ENCODE results near the gene GGTA1. TPM values are rescaled to one million over a fixed set of nuclear protein-coding genes. Genes with fewer than 3 reads are reported as not detected.

Gene GGTA1
- total and polyA plus RNA-seq, 2 of the 8 experiments (the other 6 are each of a cell fraction or from before 2014, with no cell fraction given) = not detected

DNA sequence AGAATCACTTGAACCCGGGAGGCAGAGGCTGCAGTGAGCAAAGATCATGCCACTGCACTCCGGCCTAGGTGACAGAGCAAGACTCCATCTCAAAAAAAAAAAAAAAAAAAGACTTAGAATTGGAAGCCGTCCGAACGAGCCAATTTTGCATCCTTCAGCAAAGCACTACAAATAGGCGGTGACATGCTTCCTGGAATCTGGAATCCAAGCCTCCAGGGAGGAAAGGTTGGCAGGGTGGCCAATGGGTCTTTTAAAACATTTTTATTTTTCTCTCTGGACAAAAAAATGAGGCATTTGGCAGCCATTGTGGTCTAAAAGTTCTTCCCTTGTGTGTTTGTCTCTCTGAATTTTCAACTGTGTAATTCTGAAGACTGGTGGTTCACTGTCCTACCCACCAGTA, 26.4 kb downstream of the GGTA1 start:
- Histone ChIP-seq H3K79me1 (ENCODE audit: low read depth, low read length) (no peaks in the 10 kb centered on the region), H4K20me1 (replicated peaks in 1 of 2; ENCODE audit: control insufficient read depth in 1 of 2, insufficient read depth in 2 of 2, low read length in 2 of 2) (no peaks in the 10 kb centered on the region), H3K4me3 (ENCODE audit: extremely low read depth in 1 of 4, insufficient read depth in 2 of 4, low read depth in 3 of 4, low read length in 4 of 4) (no peak overlapping the region), H2BK120ac (replicated peaks; ENCODE audit: low read depth, low read length) (no peak overlapping the region), H3K27ac (ENCODE audit: low read depth, low read length) (no peak overlapping the region), H3K36me3 (ENCODE audit: control insufficient read depth in 2 of 4, insufficient read depth in 4 of 4, low read length in 3 of 4) (no peaks in the 10 kb centered on the region), H2BK12ac (ENCODE audit: low read depth, low read length) (no peak overlapping the region), H2BK15ac (ENCODE audit: low read length) (no peak overlapping the region), H2AK5ac (ENCODE audit: low read depth, low read length) (no peak overlapping the region), H3K14ac (ENCODE audit: insufficient read length) (no peak overlapping the region), H3K9ac (replicated peaks in 1 of 4; ENCODE audit: extremely low read depth in 1 of 4, low read depth in 3 of 4, low read length in 3 of 4) (no peak overlapping the region), H4K91ac (replicated peaks; ENCODE audit: insufficient read length, low read length) (no peak overlapping the region), H3K56ac (replicated peaks; ENCODE audit: insufficient read length, low read depth, low read length) (no peak overlapping the region), H4K5ac (ENCODE audit: insufficient read length, low read depth, low read length) (no peak overlapping the region), H3K79me2 (ENCODE audit: control insufficient read depth in 1 of 2, insufficient read depth in 2 of 2, low read length in 2 of 2) (no peaks in the 10 kb centered on the region), H3K4me1 (replicated peaks in 1 of 4; ENCODE audit: control insufficient read depth in 3 of 4, insufficient read depth in 4 of 4, low read length in 3 of 4) (peaks cover 0 to 11% (median 3%) of the 10 kb centered on the region in 4 experiments; a peak in 4 of 7 replicates), H3K9me3 (ENCODE audit: insufficient read depth in 2 of 2, low read depth in 1 of 2, low read length in 1 of 2) (no peaks in the 10 kb centered on the region), H4K8ac (ENCODE audit: extremely low read depth, insufficient read depth, low read length) (no peak overlapping the region), H2BK20ac (ENCODE audit: low read length) (no peak overlapping the region), H3K4me2 (ENCODE audit: insufficient read depth in 1 of 2, low read depth in 2 of 2, low read length in 2 of 2) (no peak overlapping the region), H3K23me2 (ENCODE audit: low read depth, low read length) (no peaks in the 10 kb centered on the region), H3K4ac (replicated peaks; ENCODE audit: insufficient read length, low read depth, low read length) (no peak overlapping the region), H2AFZ (ENCODE audit: low read length) (no peak overlapping the region), H3K18ac (ENCODE audit: extremely low read depth, low read length) (no peak overlapping the region), H2BK5ac (ENCODE audit: low read depth, low read length) (no peak overlapping the region), H3K23ac (ENCODE audit: insufficient read length) (no peak overlapping the region), H3K27me3 (replicated peaks in 1 of 4; ENCODE audit: control insufficient read depth in 3 of 4, extremely low read depth in 1 of 4, insufficient read depth in 3 of 4, low read length in 3 of 4) (no peaks in the 10 kb centered on the region)
- WGBS, 2 experiments (ENCODE audit: extremely low coverage in 1 of 2, insufficient coverage in 1 of 2, insufficient read length in 1 of 2, insufficient replicate concordance in 2 of 2, low coverage in 1 of 2, low lambda C conversion rate in 2 of 2, missing lambda C conversion rate in 1 of 2) = 63% methylated on average over 5 of the region's 6 CpGs; no CpG with 5 or more reads in 1 of the 2 experiments
- CTCF ChIA-PET (ENCODE audit: partially characterized antibody) = interaction anchor here (0.6 kb wide), 1 partner anchor 544 kb away, joined by 4 read pairs; no protein-coding TSS in a partner anchor
- POLR2A ChIA-PET (ENCODE audit: partially characterized antibody) = no interaction called here
- DNase-seq (ENCODE audit: low read depth in 1 of 2, low spot score in 2 of 2) (no peak), FAIRE-seq (no peak)
- TF ChIP-seq CBX8 (IDR thresholded peaks at IDR 0.05; ENCODE audit: borderline replicate concordance, low read depth, low read length) (no peak), CTBP2 (IDR thresholded peaks at IDR 0.05; ENCODE audit: borderline replicate concordance, insufficient read depth, insufficient read length, low read length) (no peak), POLR2A (IDR thresholded peaks at IDR 0.05; ENCODE audit: control extremely low read depth in 1 of 2, low read depth in 2 of 2, low read length in 2 of 2) (no peak), GTF2F1 (IDR thresholded peaks at IDR 0.05; ENCODE audit: borderline replicate concordance, low read depth, low read length) (no peak), CEBPB (IDR thresholded peaks at IDR 0.05; ENCODE audit: low read depth, low read length) (no peak), POLR2AphosphoS5 (IDR thresholded peaks at IDR 0.05; ENCODE audit: low read depth, low read length) (no peak)
- TF ChIP-seq, protein P1, sequence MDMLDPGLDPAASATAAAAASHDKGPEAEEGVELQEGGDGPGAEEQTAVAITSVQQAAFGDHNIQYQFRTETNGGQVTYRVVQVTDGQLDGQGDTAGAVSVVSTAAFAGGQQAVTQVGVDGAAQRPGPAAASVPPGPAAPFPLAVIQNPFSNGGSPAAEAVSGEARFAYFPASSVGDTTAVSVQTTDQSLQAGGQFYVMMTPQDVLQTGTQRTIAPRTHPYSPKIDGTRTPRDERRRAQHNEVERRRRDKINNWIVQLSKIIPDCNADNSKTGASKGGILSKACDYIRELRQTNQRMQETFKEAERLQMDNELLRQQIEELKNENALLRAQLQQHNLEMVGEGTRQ (IDR thresholded peaks at IDR 0.05; ENCODE audit: low read length) = no peak
- TF ChIP-seq, protein P2, sequence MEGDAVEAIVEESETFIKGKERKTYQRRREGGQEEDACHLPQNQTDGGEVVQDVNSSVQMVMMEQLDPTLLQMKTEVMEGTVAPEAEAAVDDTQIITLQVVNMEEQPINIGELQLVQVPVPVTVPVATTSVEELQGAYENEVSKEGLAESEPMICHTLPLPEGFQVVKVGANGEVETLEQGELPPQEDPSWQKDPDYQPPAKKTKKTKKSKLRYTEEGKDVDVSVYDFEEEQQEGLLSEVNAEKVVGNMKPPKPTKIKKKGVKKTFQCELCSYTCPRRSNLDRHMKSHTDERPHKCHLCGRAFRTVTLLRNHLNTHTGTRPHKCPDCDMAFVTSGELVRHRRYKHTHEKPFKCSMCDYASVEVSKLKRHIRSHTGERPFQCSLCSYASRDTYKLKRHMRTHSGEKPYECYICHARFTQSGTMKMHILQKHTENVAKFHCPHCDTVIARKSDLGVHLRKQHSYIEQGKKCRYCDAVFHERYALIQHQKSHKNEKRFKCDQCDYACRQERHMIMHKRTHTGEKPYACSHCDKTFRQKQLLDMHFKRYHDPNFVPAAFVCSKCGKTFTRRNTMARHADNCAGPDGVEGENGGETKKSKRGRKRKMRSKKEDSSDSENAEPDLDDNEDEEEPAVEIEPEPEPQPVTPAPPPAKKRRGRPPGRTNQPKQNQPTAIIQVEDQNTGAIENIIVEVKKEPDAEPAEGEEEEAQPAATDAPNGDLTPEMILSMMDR (IDR thresholded peaks at IDR 0.05; ENCODE audit: control extremely low read depth in 1 of 3, insufficient read depth in 1 of 3, low read depth in 1 of 3, low read length in 3 of 3) = no peak
- TF ChIP-seq, protein P3, sequence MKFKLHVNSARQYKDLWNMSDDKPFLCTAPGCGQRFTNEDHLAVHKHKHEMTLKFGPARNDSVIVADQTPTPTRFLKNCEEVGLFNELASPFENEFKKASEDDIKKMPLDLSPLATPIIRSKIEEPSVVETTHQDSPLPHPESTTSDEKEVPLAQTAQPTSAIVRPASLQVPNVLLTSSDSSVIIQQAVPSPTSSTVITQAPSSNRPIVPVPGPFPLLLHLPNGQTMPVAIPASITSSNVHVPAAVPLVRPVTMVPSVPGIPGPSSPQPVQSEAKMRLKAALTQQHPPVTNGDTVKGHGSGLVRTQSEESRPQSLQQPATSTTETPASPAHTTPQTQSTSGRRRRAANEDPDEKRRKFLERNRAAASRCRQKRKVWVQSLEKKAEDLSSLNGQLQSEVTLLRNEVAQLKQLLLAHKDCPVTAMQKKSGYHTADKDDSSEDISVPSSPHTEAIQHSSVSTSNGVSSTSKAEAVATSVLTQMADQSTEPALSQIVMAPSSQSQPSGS (IDR thresholded peaks at IDR 0.05; ENCODE audit: low read length) = no peak

Data from H1 (cell line).